ENCODE data around the gene GAK. TPM values are rescaled to one million over a fixed set of nuclear protein-coding genes. Genes with fewer than 3 reads are reported as not detected.
A peak's percentile ranks its signal among the peaks of the same experiment; 100 is the strongest.

Gene GAK
- polyA plus RNA-seq, 1 donor from 2014 or later: 58.8 TPM

GRCh38 chr4:822361-823175 is 109.5 kb downstream of the GAK start:
- H3K27ac ChIP-seq (ENCODE audit: low read length): no peak overlapping the region
- no peaks in the 10 kb centered on the region for H3K9me3 ChIP-seq (ENCODE audit: low read length)
- H3K27me3 ChIP-seq (ENCODE audit: insufficient read depth, low read depth, low read length): peaks cover 27% of the 10 kb centered on the region
- H3K79me2 ChIP-seq (replicated peaks; ENCODE audit: insufficient read depth, low read length): no peaks in the 10 kb centered on the region
- H2AFZ ChIP-seq (ENCODE audit: low read depth, low read length): no peak overlapping the region
- H3K9me2 ChIP-seq (ENCODE audit: insufficient read depth, low read length): no peaks in the 10 kb centered on the region
- no peaks in the 10 kb centered on the region for H3K36me3 ChIP-seq (ENCODE audit: insufficient read depth, low read length)
- no peaks in the 10 kb centered on the region for H3F3A ChIP-seq (ENCODE audit: insufficient read depth, low read length, poor library complexity, severe bottlenecking)
- no peaks in the 10 kb centered on the region for H4K20me1 ChIP-seq (ENCODE audit: insufficient read depth)
- no peak overlapping the region for H3K4me2 ChIP-seq (ENCODE audit: low read length)
- peak overlapping the region; percentile 12 for H3K9ac ChIP-seq (ENCODE audit: low read length)
- TF ChIP-seq RAD21 (conservative IDR thresholded peaks at IDR 0.05) (no peak), SMC3 (conservative IDR thresholded peaks at IDR 0.05; ENCODE audit: poor library complexity) (no peak), EZH2 (IDR thresholded peaks at IDR 0.05; ENCODE audit: borderline replicate concordance, insufficient read depth, low read length, poor library complexity, severe bottlenecking) (no peak), TAF1 (IDR thresholded peaks at IDR 0.05; ENCODE audit: low read depth) (no peak), EP300 (conservative IDR thresholded peaks at IDR 0.05; ENCODE audit: poor library complexity, severe bottlenecking) (no peak), POLR2AphosphoS5 (IDR thresholded peaks at IDR 0.05) (no peak), MXI1 (conservative IDR thresholded peaks at IDR 0.05; ENCODE audit: poor library complexity, severe bottlenecking) (no peak)
- TF ChIP-seq, protein P1, sequence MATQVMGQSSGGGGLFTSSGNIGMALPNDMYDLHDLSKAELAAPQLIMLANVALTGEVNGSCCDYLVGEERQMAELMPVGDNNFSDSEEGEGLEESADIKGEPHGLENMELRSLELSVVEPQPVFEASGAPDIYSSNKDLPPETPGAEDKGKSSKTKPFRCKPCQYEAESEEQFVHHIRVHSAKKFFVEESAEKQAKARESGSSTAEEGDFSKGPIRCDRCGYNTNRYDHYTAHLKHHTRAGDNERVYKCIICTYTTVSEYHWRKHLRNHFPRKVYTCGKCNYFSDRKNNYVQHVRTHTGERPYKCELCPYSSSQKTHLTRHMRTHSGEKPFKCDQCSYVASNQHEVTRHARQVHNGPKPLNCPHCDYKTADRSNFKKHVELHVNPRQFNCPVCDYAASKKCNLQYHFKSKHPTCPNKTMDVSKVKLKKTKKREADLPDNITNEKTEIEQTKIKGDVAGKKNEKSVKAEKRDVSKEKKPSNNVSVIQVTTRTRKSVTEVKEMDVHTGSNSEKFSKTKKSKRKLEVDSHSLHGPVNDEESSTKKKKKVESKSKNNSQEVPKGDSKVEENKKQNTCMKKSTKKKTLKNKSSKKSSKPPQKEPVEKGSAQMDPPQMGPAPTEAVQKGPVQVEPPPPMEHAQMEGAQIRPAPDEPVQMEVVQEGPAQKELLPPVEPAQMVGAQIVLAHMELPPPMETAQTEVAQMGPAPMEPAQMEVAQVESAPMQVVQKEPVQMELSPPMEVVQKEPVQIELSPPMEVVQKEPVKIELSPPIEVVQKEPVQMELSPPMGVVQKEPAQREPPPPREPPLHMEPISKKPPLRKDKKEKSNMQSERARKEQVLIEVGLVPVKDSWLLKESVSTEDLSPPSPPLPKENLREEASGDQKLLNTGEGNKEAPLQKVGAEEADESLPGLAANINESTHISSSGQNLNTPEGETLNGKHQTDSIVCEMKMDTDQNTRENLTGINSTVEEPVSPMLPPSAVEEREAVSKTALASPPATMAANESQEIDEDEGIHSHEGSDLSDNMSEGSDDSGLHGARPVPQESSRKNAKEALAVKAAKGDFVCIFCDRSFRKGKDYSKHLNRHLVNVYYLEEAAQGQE (IDR thresholded peaks at IDR 0.05; ENCODE audit: borderline replicate concordance): no peak
- TF ChIP-seq, protein P2, sequence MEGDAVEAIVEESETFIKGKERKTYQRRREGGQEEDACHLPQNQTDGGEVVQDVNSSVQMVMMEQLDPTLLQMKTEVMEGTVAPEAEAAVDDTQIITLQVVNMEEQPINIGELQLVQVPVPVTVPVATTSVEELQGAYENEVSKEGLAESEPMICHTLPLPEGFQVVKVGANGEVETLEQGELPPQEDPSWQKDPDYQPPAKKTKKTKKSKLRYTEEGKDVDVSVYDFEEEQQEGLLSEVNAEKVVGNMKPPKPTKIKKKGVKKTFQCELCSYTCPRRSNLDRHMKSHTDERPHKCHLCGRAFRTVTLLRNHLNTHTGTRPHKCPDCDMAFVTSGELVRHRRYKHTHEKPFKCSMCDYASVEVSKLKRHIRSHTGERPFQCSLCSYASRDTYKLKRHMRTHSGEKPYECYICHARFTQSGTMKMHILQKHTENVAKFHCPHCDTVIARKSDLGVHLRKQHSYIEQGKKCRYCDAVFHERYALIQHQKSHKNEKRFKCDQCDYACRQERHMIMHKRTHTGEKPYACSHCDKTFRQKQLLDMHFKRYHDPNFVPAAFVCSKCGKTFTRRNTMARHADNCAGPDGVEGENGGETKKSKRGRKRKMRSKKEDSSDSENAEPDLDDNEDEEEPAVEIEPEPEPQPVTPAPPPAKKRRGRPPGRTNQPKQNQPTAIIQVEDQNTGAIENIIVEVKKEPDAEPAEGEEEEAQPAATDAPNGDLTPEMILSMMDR (IDR thresholded peaks at IDR 0.05; ENCODE audit: poor library complexity, severe bottlenecking): no peak
- H3K4me3 ChIP-seq (ENCODE audit: low read length): peak overlapping the region; percentile 28

DNA sequence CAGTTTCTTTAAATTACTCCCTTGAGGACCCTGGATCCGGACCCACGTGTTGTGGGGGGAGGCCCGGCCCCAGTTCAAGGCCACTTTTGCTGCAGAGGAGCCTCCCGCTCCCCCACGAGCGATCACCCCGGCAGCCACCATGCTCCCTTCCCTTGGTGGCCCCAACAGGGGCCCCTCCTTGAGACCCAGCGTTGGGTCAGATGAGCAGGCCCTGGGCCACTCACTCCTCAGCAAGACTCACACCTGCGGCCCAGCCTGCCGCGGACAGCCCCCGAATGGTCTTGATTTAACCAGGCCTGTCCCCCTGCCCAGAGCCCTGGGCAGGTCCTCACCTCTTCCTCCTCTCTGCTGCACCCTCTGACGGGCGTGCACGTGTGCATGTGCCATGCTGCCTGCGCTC is 110.5 kb downstream of the GAK start:
- Histone ChIP-seq H3K79me2 (replicated peaks; ENCODE audit: insufficient read depth, low read length) (no peaks in the 10 kb centered on the region), H3K9me3 (ENCODE audit: low read length) (no peaks in the 10 kb centered on the region), H3K27ac (ENCODE audit: low read length) (no peak overlapping the region), H4K20me1 (ENCODE audit: insufficient read depth) (no peaks in the 10 kb centered on the region), H3K27me3 (ENCODE audit: insufficient read depth, low read depth, low read length) (peaks cover 27% of the 10 kb centered on the region), H3K4me2 (ENCODE audit: low read length) (no peak overlapping the region), H3F3A (ENCODE audit: insufficient read depth, low read length, poor library complexity, severe bottlenecking) (no peaks in the 10 kb centered on the region), H3K9me2 (ENCODE audit: insufficient read depth, low read length) (no peaks in the 10 kb centered on the region), H3K36me3 (ENCODE audit: insufficient read depth, low read length) (no peaks in the 10 kb centered on the region), H3K4me3 (ENCODE audit: low read length) (no peak overlapping the region), H3K9ac (ENCODE audit: low read length) (no peak overlapping the region), H2AFZ (ENCODE audit: low read depth, low read length) (no peak overlapping the region)
- no peak for TF ChIP-seq POLR2AphosphoS5 (IDR thresholded peaks at IDR 0.05)
- no peak for TF ChIP-seq TAF1 (IDR thresholded peaks at IDR 0.05; ENCODE audit: low read depth)
- no peak for TF ChIP-seq EZH2 (IDR thresholded peaks at IDR 0.05; ENCODE audit: borderline replicate concordance, insufficient read depth, low read length, poor library complexity, severe bottlenecking)
- TF ChIP-seq, protein P2 (IDR thresholded peaks at IDR 0.05; ENCODE audit: poor library complexity, severe bottlenecking): no peak
- no peak for TF ChIP-seq EP300 (conservative IDR thresholded peaks at IDR 0.05; ENCODE audit: poor library complexity, severe bottlenecking)
- TF ChIP-seq SMC3 (conservative IDR thresholded peaks at IDR 0.05; ENCODE audit: poor library complexity): no peak
